ENCODE measurements around the gene SEPTIN10. TPM values are rescaled to one million over a fixed set of nuclear protein-coding genes. Genes with fewer than 3 reads are reported as not detected.

SEPTIN10 gene
- total RNA-seq: not detected in 2 replicates
- total RNA-seq (2013): 2.0 TPM
- 0.28 and 0.56 TPM in 2 replicates for polyA plus RNA-seq
- 1.3 and 3.0 TPM in 2 replicates for polyA minus RNA-seq

GRCh38 chr2:109613922-109614714, at the start of gene SEPTIN10, which contains the start of gene SOWAHC:
TSS of gene SEPTIN10 (minus strand) at chr2:109613966. CDS start at chr2:109613827, 139 bp downstream.
TSS of gene SOWAHC (plus strand) at chr2:109614364. CDS start at chr2:109614490, 126 bp downstream.
- Histone ChIP-seq H3K4me3 (ENCODE audit: control extremely low read depth in 1 of 5, extremely low read depth in 1 of 5, insufficient read depth in 1 of 5, low read depth in 2 of 5, low read length in 4 of 5) (peak within 1 kb of the TSS; percentile 17 to 57 (median 51)), H3K4me2 (replicated peaks; ENCODE audit: low read depth, low read length, poor library complexity, severe bottlenecking) (peak within 1 kb of the TSS; percentile 75), H3K79me2 (ENCODE audit: control insufficient read depth, insufficient read depth, low read length) (no peaks in the 10 kb centered on the region), H3K4me1 (ENCODE audit: control insufficient read depth in 2 of 2, insufficient read depth in 2 of 2, low read length in 2 of 2) (peaks cover 13 to 17% of the 10 kb centered on the region in 2 donors), H3K9me3 (ENCODE audit: control extremely low read depth in 1 of 3, control insufficient read depth in 2 of 3, insufficient read depth in 1 of 3, low read length in 2 of 3) (peaks cover 0 to 27% (median 3%) of the 10 kb centered on the region in 3 donors), H3K9ac (ENCODE audit: low read length) (peak within 1 kb of the TSS; percentile 59), H3K27me3 (replicated peaks in 1 of 4; ENCODE audit: control extremely low read depth in 1 of 4, control insufficient read depth in 3 of 4, insufficient read depth in 4 of 4, low read length in 3 of 4) (peaks cover 0 to 48% (median 43%) of the 10 kb centered on the region in 4 experiments), H2AFZ (ENCODE audit: insufficient read depth, low read depth, low read length, poor library complexity, severe bottlenecking) (peak within 1 kb of the TSS; percentile 76), H3K36me3 (replicated peaks in 1 of 2; ENCODE audit: control extremely low read depth in 1 of 2, control insufficient read depth in 1 of 2, extremely low read depth in 1 of 2, insufficient read depth in 2 of 2, low read length in 1 of 2) (no peaks in the 10 kb centered on the region), H3K27ac (ENCODE audit: low read length in 2 of 2) (no peak within 1 kb of the TSS), H4K20me1 (ENCODE audit: control insufficient read depth, insufficient read depth, low read length, poor library complexity, severe bottlenecking) (no peaks in the 10 kb centered on the region)
- peak within 1 kb of the TSS; percentile 63 for H3K27ac Mint-ChIP-seq
- intact Hi-C loops (cut with micrococcal nuclease): no loop called here
- DNase-seq (peak; percentile 76), ATAC-seq (ENCODE audit: low read depth) (peak; percentile 84)
- WGBS (ENCODE audit: insufficient coverage): 7% methylated on average over 104 of the region's 104 CpGs
- POLR2A ChIA-PET: no interaction called here
- H3K4me3 Mint-ChIP-seq: peak within 1 kb of the TSS; percentile 88
- CTCF ChIA-PET: no interaction called here
- no peak for TF ChIP-seq CTCF (IDR thresholded peaks at IDR 0.05)
- TF ChIP-seq EZH2 (IDR thresholded peaks at IDR 0.05; ENCODE audit: borderline replicate concordance, insufficient read depth, low read depth, low read length, poor library complexity, severe bottlenecking): no peak
- no peaks in the 10 kb centered on the region for H3K9me3 Mint-ChIP-seq (ENCODE audit: insufficient read depth)
- peaks cover 61% of the 10 kb centered on the region for H3K27me3 Mint-ChIP-seq
- H3K4me1 Mint-ChIP-seq: peaks cover 14% of the 10 kb centered on the region

GRCh38 chr2:109662889-109663288, 49.1 kb upstream of the SEPTIN10 start:
- Histone ChIP-seq H3K9ac (ENCODE audit: low read length) (no peak overlapping the region), H3K9me3 (ENCODE audit: control extremely low read depth in 1 of 3, control insufficient read depth in 2 of 3, insufficient read depth in 1 of 3, low read length in 2 of 3) (no peaks in the 10 kb centered on the region), H4K20me1 (ENCODE audit: control insufficient read depth, insufficient read depth, low read length, poor library complexity, severe bottlenecking) (no peaks in the 10 kb centered on the region), H2AFZ (ENCODE audit: insufficient read depth, low read depth, low read length, poor library complexity, severe bottlenecking) (no peak overlapping the region), H3K27me3 (replicated peaks in 1 of 4; ENCODE audit: control extremely low read depth in 1 of 4, control insufficient read depth in 3 of 4, insufficient read depth in 4 of 4, low read length in 3 of 4) (no peaks in the 10 kb centered on the region), H3K36me3 (replicated peaks in 1 of 2; ENCODE audit: control extremely low read depth in 1 of 2, control insufficient read depth in 1 of 2, extremely low read depth in 1 of 2, insufficient read depth in 2 of 2, low read length in 1 of 2) (no peaks in the 10 kb centered on the region), H3K79me2 (ENCODE audit: control insufficient read depth, insufficient read depth, low read length) (no peaks in the 10 kb centered on the region), H3K27ac (ENCODE audit: low read length in 2 of 2) (no peak overlapping the region), H3K4me1 (ENCODE audit: control insufficient read depth in 2 of 2, insufficient read depth in 2 of 2, low read length in 2 of 2) (no peaks in the 10 kb centered on the region), H3K4me2 (replicated peaks; ENCODE audit: low read depth, low read length, poor library complexity, severe bottlenecking) (no peak overlapping the region), H3K4me3 (ENCODE audit: control extremely low read depth in 1 of 5, extremely low read depth in 1 of 5, insufficient read depth in 1 of 5, low read depth in 2 of 5, low read length in 4 of 5) (no peak overlapping the region)
- ATAC-seq (ENCODE audit: low read depth) (no peak), DNase-seq (no peak)
- no peak overlapping the region for H3K27ac Mint-ChIP-seq
- intact Hi-C loops (cut with micrococcal nuclease): no loop called here
- no peaks in the 10 kb centered on the region for H3K4me1 Mint-ChIP-seq
- CTCF ChIA-PET: no interaction called here
- POLR2A ChIA-PET: no interaction called here
- no peaks in the 10 kb centered on the region for H3K9me3 Mint-ChIP-seq (ENCODE audit: insufficient read depth)
- TF ChIP-seq CTCF (IDR thresholded peaks at IDR 0.05): no peak
- TF ChIP-seq EZH2 (IDR thresholded peaks at IDR 0.05; ENCODE audit: borderline replicate concordance, insufficient read depth, low read depth, low read length, poor library complexity, severe bottlenecking): no peak
- no peak overlapping the region for H3K4me3 Mint-ChIP-seq
- no peaks in the 10 kb centered on the region for H3K27me3 Mint-ChIP-seq
